Measurements from ENCODE around the gene ZNF507. TPM values are rescaled to one million over a fixed set of nuclear protein-coding genes. Genes with fewer than 3 reads are reported as not detected.

ZNF507 gene
- total and polyA plus RNA-seq, 2 of the 8 experiments (the other 6 are each of a cell fraction or from before 2014, with no cell fraction given): 8.6 to 28.8 TPM

DNA sequence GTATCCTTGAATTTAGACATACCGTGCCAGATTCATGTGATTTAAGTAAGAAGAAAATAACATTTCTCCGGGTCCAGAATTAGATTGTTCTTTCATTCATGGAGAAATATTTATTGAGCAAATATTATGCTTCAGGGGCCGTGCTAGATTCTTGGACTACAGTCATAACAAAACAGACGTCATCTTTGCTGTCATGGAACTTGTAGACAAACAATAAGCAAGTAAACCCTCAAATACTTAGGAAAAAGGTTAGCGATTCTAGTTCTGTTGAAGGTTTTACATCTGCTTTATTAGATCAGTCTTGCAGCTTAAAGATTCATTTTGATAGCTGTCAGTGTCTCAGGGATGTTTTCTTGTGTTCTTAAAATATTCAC is 16.9 kb downstream of the ZNF507 start (continued):
- TF ChIP-seq, protein P1, sequence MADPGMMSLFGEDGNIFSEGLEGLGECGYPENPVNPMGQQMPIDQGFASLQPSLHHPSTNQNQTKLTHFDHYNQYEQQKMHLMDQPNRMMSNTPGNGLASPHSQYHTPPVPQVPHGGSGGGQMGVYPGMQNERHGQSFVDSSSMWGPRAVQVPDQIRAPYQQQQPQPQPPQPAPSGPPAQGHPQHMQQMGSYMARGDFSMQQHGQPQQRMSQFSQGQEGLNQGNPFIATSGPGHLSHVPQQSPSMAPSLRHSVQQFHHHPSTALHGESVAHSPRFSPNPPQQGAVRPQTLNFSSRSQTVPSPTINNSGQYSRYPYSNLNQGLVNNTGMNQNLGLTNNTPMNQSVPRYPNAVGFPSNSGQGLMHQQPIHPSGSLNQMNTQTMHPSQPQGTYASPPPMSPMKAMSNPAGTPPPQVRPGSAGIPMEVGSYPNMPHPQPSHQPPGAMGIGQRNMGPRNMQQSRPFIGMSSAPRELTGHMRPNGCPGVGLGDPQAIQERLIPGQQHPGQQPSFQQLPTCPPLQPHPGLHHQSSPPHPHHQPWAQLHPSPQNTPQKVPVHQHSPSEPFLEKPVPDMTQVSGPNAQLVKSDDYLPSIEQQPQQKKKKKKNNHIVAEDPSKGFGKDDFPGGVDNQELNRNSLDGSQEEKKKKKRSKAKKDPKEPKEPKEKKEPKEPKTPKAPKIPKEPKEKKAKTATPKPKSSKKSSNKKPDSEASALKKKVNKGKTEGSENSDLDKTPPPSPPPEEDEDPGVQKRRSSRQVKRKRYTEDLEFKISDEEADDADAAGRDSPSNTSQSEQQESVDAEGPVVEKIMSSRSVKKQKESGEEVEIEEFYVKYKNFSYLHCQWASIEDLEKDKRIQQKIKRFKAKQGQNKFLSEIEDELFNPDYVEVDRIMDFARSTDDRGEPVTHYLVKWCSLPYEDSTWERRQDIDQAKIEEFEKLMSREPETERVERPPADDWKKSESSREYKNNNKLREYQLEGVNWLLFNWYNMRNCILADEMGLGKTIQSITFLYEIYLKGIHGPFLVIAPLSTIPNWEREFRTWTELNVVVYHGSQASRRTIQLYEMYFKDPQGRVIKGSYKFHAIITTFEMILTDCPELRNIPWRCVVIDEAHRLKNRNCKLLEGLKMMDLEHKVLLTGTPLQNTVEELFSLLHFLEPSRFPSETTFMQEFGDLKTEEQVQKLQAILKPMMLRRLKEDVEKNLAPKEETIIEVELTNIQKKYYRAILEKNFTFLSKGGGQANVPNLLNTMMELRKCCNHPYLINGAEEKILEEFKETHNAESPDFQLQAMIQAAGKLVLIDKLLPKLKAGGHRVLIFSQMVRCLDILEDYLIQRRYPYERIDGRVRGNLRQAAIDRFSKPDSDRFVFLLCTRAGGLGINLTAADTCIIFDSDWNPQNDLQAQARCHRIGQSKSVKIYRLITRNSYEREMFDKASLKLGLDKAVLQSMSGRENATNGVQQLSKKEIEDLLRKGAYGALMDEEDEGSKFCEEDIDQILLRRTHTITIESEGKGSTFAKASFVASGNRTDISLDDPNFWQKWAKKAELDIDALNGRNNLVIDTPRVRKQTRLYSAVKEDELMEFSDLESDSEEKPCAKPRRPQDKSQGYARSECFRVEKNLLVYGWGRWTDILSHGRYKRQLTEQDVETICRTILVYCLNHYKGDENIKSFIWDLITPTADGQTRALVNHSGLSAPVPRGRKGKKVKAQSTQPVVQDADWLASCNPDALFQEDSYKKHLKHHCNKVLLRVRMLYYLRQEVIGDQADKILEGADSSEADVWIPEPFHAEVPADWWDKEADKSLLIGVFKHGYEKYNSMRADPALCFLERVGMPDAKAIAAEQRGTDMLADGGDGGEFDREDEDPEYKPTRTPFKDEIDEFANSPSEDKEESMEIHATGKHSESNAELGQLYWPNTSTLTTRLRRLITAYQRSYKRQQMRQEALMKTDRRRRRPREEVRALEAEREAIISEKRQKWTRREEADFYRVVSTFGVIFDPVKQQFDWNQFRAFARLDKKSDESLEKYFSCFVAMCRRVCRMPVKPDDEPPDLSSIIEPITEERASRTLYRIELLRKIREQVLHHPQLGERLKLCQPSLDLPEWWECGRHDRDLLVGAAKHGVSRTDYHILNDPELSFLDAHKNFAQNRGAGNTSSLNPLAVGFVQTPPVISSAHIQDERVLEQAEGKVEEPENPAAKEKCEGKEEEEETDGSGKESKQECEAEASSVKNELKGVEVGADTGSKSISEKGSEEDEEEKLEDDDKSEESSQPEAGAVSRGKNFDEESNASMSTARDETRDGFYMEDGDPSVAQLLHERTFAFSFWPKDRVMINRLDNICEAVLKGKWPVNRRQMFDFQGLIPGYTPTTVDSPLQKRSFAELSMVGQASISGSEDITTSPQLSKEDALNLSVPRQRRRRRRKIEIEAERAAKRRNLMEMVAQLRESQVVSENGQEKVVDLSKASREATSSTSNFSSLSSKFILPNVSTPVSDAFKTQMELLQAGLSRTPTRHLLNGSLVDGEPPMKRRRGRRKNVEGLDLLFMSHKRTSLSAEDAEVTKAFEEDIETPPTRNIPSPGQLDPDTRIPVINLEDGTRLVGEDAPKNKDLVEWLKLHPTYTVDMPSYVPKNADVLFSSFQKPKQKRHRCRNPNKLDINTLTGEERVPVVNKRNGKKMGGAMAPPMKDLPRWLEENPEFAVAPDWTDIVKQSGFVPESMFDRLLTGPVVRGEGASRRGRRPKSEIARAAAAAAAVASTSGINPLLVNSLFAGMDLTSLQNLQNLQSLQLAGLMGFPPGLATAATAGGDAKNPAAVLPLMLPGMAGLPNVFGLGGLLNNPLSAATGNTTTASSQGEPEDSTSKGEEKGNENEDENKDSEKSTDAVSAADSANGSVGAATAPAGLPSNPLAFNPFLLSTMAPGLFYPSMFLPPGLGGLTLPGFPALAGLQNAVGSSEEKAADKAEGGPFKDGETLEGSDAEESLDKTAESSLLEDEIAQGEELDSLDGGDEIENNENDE (IDR thresholded peaks at IDR 0.05; ENCODE audit: insufficient replicate concordance, low read length): no peak
- TF ChIP-seq, protein P2, sequence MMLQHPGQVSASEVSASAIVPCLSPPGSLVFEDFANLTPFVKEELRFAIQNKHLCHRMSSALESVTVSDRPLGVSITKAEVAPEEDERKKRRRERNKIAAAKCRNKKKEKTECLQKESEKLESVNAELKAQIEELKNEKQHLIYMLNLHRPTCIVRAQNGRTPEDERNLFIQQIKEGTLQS (IDR thresholded peaks at IDR 0.05; ENCODE audit: insufficient read depth, low read depth, low read length): no peak
- TF ChIP-seq TAF1 (IDR thresholded peaks at IDR 0.05; ENCODE audit: low read depth, low read length) (no peak), CHD1 (IDR thresholded peaks at IDR 0.05; ENCODE audit: low read depth, low read length) (no peak), RXRA (IDR thresholded peaks at IDR 0.05; ENCODE audit: insufficient read depth, low read depth, low read length) (no peak), JUND (IDR thresholded peaks at IDR 0.05; ENCODE audit: low read length) (no peak), CREB1 (IDR thresholded peaks at IDR 0.05) (no peak), SAP30 (IDR thresholded peaks at IDR 0.05; ENCODE audit: insufficient read depth, insufficient replicate concordance, low read length) (no peak), SIX5 (IDR thresholded peaks at IDR 0.05; ENCODE audit: low read depth, low read length) (no peak)
- TF ChIP-seq, protein P3, sequence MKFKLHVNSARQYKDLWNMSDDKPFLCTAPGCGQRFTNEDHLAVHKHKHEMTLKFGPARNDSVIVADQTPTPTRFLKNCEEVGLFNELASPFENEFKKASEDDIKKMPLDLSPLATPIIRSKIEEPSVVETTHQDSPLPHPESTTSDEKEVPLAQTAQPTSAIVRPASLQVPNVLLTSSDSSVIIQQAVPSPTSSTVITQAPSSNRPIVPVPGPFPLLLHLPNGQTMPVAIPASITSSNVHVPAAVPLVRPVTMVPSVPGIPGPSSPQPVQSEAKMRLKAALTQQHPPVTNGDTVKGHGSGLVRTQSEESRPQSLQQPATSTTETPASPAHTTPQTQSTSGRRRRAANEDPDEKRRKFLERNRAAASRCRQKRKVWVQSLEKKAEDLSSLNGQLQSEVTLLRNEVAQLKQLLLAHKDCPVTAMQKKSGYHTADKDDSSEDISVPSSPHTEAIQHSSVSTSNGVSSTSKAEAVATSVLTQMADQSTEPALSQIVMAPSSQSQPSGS (IDR thresholded peaks at IDR 0.05; ENCODE audit: low read length): no peak
